ENCODE measurements around the gene PRKCB. TPM values are rescaled to one million over a fixed set of nuclear protein-coding genes. Genes with fewer than 3 reads are reported as not detected.
A peak's percentile ranks its signal among the peaks of the same experiment; 100 is the strongest.

Gene PRKCB
- total RNA-seq, 2 experiments from 2014 or later, result 56.3 to 57.9 TPM

DNA sequence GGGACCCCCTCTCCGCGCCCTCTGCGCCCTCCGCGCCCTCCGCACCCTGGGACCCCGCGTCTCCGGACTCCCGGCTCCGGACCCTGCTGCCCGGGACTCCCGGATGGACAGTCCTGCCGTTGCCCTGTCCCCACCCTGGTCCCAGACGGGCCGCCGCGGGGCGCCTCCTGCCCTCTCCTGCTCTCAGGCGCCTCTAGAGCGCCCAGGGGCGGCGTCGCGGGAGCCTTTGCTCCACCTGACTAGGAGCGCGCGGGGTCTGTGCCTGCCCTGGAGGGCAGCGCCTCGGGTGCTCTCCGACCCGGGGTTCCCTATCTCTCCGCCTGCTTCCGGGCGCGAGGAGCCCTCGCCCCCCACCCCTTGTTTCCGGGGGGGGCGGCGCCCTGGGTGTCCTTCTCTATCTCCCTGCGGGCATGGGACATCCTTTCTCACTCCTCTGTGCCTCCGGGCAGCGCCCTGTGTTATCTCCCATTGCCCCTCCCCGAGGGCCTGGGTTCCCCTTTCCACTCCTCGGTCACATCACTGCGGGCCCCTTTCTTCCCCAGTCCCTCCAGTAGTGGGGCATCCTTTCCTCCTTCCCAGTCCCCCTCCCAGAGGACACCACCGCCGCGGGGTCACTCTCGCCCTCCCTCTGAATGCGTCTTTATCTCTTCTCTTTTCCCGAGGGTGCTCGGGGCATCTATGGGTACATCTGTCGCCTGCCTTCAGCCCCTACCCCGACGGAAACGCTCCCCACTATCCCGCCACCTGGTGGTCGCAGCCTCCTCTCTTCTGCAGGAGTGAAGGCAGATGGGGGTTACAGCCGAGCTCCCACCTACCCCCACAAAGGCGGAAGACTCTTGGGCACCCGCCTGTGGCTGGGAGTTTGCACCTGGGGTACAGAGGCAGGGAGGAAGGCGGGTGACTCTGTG lies 875 bp downstream of the PRKCB start:
- ChIA-PET CTCF (interaction anchor here (0.6 to 1.2 kb wide), 6 partner anchors 9 to 200 kb away, joined by 3 to 5 read pairs (median 4); no protein-coding TSS in a partner anchor), POLR2A (interaction anchor here (0.7 to 1.2 kb wide), 2 partner anchors 22 to 257 kb away, joined by 3 to 4 read pairs; no protein-coding TSS in a partner anchor)
- peaks cover 2% of the 10 kb centered on the region for H3K27me3 Mint-ChIP-seq
- peak overlapping the region; percentile 94 for H3K4me3 Mint-ChIP-seq
- peaks cover 6% of the 10 kb centered on the region for H3K36me3 Mint-ChIP-seq
- peaks cover 65% of the 10 kb centered on the region for H3K4me1 Mint-ChIP-seq (ENCODE audit: low read depth)
- DNase-seq, result peak; percentile 61
- H3K9me3 Mint-ChIP-seq, result no peaks in the 10 kb centered on the region
- peak overlapping the region; percentile 83 for H3K27ac Mint-ChIP-seq
- intact Hi-C loops (cut with micrococcal nuclease), result no loop called here

DNA sequence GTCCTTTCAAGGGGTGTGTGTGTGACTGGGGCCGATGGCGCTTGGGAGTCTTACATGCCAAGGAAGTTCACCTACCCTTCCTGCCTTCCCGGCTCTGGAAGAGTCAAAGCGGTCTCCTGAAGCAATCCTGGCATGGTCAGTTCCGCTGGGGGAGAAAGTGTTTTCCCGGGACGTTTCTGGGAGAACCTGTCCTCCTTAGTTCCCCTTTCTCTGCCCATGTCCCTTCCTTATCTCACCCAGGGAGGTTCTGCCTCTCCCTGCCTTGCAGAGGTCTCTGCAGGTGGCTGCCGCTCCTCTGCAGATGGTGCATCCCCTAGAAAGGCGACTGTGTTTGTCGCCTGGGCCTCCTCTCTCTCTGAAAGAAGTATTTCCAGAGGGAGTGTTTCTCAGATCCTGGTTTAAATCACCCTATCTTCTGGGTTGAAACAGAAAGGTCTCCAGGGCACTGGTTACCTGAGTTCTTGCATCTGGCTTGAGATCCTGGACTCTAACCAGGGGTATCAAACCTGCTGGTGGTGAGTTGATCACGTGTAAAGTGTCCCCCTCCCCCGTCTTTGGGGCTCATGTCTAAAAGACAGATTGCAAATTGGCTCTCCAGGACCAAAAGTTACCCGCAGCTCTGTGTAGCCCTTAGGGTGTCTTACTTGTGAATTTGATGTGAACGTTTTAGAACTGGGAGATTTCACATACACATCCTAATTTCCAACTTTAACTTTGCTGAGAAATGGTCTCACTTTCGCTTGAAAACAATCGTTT lies 1.9 kb downstream of the PRKCB start:
- DNase-seq, result peak; percentile 34
- ChIA-PET CTCF (interaction anchor here (0.6 to 1.2 kb wide), 6 partner anchors 10 to 199 kb away, joined by 3 to 5 read pairs (median 4); no protein-coding TSS in a partner anchor), POLR2A (interaction anchor here (0.7 to 1.0 kb wide), 2 partner anchors 11 to 258 kb away, joined by 4 read pairs; no protein-coding TSS in a partner anchor)
- Mint-ChIP-seq H3K36me3 (peaks cover 9% of the 10 kb centered on the region), H3K9me3 (no peaks in the 10 kb centered on the region), H3K4me1 (ENCODE audit: low read depth) (peaks cover 73% of the 10 kb centered on the region), H3K4me3 (peak overlapping the region; percentile 94), H3K27ac (peak overlapping the region; percentile 11), H3K27me3 (peaks cover 2% of the 10 kb centered on the region)
- intact Hi-C loops (cut with micrococcal nuclease), result no loop called here

DNA sequence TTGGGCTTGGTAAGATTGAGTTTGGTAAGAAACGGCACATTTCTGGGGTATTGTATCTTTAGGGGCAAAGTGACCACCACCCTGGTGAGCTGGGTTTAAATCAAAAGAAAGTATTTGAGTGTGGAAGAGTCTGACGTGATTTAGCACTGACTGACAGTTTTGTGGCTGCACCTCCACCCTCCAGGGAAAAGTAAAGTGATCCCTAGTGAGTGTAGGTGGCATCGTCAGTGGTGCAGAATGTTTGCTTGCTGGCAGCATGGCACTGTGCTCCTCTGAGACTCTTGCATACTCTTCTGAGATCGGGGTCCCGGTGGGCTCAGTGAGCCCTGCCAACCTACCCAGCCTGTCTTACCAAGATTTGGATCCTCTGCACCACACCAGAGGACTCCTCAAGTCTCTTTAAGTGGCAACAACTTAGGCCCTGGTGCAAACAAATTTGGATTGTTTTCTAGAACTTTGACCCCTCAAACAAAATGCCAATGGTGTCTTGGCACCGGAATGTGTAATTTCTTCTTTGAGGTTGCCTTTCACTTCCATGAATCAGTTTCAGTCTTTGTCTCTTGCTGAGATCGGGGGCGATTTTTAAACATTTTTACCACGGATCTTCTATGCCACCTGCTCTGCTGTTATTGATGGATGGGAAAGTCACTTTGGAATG lies 2.8 kb downstream of the PRKCB start:
- H3K27ac Mint-ChIP-seq, result no peak overlapping the region

DNA sequence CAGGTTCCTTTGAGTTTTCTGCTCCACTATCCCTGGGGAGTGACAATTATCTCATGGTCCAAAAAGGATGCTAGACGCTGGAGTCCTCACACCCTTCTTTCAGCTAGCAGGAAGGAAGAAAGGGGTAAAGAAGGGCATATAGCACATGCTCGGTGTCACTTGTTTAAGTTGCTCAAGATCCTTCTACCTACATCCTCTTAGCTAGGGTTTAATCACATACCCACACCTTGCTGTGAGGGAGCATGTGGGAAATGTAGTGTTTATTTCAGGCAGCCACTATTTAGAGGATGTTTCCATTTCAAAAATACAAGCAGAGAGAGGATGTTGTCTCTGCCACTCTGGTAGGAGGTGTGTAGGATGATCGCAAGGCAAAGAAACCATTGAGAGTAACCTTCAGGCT lies 4.5 kb downstream of the PRKCB start:
- ChIA-PET CTCF (interaction anchor here (0.6 to 2.9 kb wide), 5 partner anchors 12 to 171 kb away, joined by 3 to 13 read pairs (median 4); no protein-coding TSS in a partner anchor), POLR2A (interaction anchor here (0.5 kb wide), 1 partner anchor 29 kb away, joined by 3 read pairs; no protein-coding TSS in a partner anchor)
- H3K27me3 Mint-ChIP-seq, result no peaks in the 10 kb centered on the region
- intact Hi-C loops (cut with micrococcal nuclease), result loop anchor here (5.0 to 10.0 kb wide), 5 partner anchors 312 to 884 kb away; partner anchors contain the start of gene TNRC6A
- peak overlapping the region; percentile 79 for H3K27ac Mint-ChIP-seq
- peaks cover 20% of the 10 kb centered on the region for H3K36me3 Mint-ChIP-seq
- peaks cover 77% of the 10 kb centered on the region for H3K4me1 Mint-ChIP-seq (ENCODE audit: low read depth)
- DNase-seq, result no peak
- no peaks in the 10 kb centered on the region for H3K9me3 Mint-ChIP-seq
- peak overlapping the region; percentile 40 for H3K4me3 Mint-ChIP-seq

More for the DNA sequence above, 2.8 kb downstream of the PRKCB start:
- intact Hi-C loops (cut with micrococcal nuclease), result no loop called here
- DNase-seq, result peak; percentile 23
- Mint-ChIP-seq H3K36me3 (peaks cover 9% of the 10 kb centered on the region), H3K27me3 (peaks cover 2% of the 10 kb centered on the region), H3K4me3 (peak overlapping the region; percentile 94), H3K9me3 (no peaks in the 10 kb centered on the region), H3K4me1 (ENCODE audit: low read depth) (peaks cover 79% of the 10 kb centered on the region)
- ChIA-PET CTCF (interaction anchor here (0.6 to 0.9 kb wide), 2 partner anchors 172 to 197 kb away, joined by 3 to 4 read pairs; no protein-coding TSS in a partner anchor), POLR2A (interaction anchor here (1.0 kb wide), 1 partner anchor 11 kb away, joined by 4 read pairs; no protein-coding TSS in a partner anchor)

DNA sequence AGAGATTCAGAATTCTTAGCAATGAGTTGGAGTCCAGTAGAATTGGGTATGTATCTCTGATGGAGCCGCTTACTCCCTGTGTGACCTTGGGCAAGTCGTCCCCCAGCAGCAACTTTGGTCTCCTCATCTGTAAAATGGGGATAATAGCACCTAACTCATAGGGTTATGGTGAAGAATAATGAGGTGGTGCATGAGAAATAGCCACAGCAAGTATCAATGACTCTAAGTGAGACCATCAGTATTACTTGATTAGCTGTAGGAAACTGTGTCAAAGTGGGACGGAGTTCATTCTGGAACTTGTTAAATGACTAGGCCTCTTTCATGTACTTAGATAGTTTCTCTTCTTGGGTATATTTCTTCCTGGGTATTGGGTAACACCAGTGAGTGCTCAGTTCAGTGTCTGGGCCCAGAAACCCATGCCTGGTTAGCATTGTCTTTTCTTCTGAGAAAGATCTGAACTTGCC lies 6.4 kb downstream of the PRKCB start:
- ChIA-PET POLR2A (interaction anchor here (0.6 to 3.2 kb wide), 7 partner anchors 15 to 157 kb away, joined by 3 to 14 read pairs (median 5); no protein-coding TSS in a partner anchor), CTCF (interaction anchor here (0.7 to 2.0 kb wide), 4 partner anchors 38 to 173 kb away, joined by 3 to 10 read pairs (median 4); no protein-coding TSS in a partner anchor)
- H3K9me3 Mint-ChIP-seq, result no peaks in the 10 kb centered on the region
- peaks cover 25% of the 10 kb centered on the region for H3K36me3 Mint-ChIP-seq
- no peaks in the 10 kb centered on the region for H3K27me3 Mint-ChIP-seq
- H3K27ac Mint-ChIP-seq, result peak overlapping the region; percentile 68
- intact Hi-C loops (cut with micrococcal nuclease), result loop anchor here (1.0 to 10.0 kb wide), 14 partner anchors 11 to 883 kb away; partner anchors contain the start of gene TNRC6A
- peak overlapping the region; percentile 14 for H3K4me3 Mint-ChIP-seq
- peak; percentile 71 for DNase-seq
- peaks cover 87% of the 10 kb centered on the region for H3K4me1 Mint-ChIP-seq (ENCODE audit: low read depth)

DNA sequence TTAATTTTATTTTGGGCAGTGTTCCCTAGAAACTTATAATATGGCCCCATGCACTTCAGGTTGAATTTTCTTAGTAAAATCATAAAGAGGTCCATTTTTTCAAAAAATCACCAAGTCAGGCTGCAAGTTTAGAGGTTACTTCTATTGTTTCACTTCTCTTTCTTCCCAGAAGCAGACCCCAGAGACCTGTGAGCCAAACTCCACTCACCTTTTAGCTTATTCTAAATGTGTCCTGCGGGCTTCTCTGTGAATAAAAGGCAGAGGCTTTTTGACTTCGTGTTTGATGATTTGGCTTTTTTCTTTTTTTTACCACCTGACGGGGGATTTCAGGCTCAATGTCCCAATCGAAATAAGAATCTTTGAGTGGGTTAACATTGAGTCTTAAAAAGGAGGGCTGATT lies 7.4 kb downstream of the PRKCB start:
- Mint-ChIP-seq H3K4me3 (peak overlapping the region; percentile 3), H3K36me3 (peaks cover 23% of the 10 kb centered on the region), H3K4me1 (ENCODE audit: low read depth) (peaks cover 87% of the 10 kb centered on the region), H3K27ac (peak overlapping the region; percentile 68), H3K27me3 (no peaks in the 10 kb centered on the region), H3K9me3 (no peaks in the 10 kb centered on the region)
- DNase-seq, result no peak
- CTCF ChIA-PET, result interaction anchor here (0.9 to 2.0 kb wide), 3 partner anchors 10 to 167 kb away, joined by 3 to 10 read pairs (median 5); no protein-coding TSS in a partner anchor
- intact Hi-C loops (cut with micrococcal nuclease), result loop anchor here (2.0 to 10.0 kb wide), 9 partner anchors 40 to 882 kb away; partner anchors contain the start of gene TNRC6A
- POLR2A ChIA-PET, result interaction anchor here (0.6 to 3.2 kb wide), 7 partner anchors 16 to 156 kb away, joined by 3 to 14 read pairs (median 5); no protein-coding TSS in a partner anchor

DNA sequence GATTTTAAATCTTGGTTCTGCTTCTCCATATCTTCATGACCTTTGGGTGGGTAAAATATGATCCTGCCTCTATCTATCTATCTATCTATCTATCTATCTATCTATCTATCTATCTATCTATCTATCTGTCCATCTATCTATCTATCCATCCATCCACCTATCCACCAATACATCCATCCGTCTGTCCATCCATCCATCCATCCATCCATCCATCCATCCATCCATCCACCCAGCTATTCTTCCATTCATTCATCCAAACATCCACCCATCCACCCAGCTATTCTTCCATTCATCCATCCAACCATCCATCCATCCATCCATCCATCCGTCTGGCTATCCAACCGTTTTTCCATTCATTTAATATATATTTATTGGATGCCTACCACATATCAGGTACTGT lies 11.5 kb downstream of the PRKCB start:
- Mint-ChIP-seq H3K9me3 (peaks cover 4% of the 10 kb centered on the region), H3K27me3 (no peaks in the 10 kb centered on the region), H3K4me3 (no peak overlapping the region), H3K27ac (no peak overlapping the region), H3K4me1 (ENCODE audit: low read depth) (peaks cover 84% of the 10 kb centered on the region), H3K36me3 (peaks cover 23% of the 10 kb centered on the region)
- intact Hi-C loops (cut with micrococcal nuclease), result loop anchor here (10.0 kb wide), 2 partner anchors 818 to 878 kb away; partner anchors contain the start of gene TNRC6A
- ChIA-PET CTCF (interaction anchor here (0.7 kb wide), 1 partner anchor 14 kb away, joined by 3 read pairs; no protein-coding TSS in a partner anchor), POLR2A (no interaction called here)
- no peak for DNase-seq

DNA sequence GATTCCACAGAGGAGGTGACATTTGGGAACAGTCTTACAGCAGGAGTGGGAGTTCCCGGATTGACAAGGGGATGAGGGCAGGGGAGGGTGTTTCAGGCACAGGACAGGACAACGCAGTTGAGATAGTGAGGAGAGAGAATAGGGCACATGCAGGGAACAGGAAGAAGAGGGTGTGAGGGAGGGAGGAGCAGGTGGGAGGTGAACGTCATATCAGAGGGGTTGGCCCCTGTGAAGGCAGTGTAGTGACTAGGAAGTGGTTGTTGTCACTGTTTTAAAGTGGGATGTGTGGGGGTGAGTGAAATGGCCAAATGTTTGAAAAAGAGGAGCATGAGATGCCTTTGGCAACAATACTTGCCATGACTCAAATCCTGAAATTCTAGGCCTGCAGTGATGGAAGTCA lies 12.2 kb downstream of the PRKCB start:
- peaks cover 27% of the 10 kb centered on the region for H3K36me3 Mint-ChIP-seq
- peaks cover 85% of the 10 kb centered on the region for H3K4me1 Mint-ChIP-seq (ENCODE audit: low read depth)
- H3K27me3 Mint-ChIP-seq, result no peaks in the 10 kb centered on the region
- peak overlapping the region; percentile 81 for H3K27ac Mint-ChIP-seq
- peak overlapping the region; percentile 2 for H3K4me3 Mint-ChIP-seq
- peak; percentile 78 for DNase-seq
- H3K9me3 Mint-ChIP-seq, result peaks cover 6% of the 10 kb centered on the region
- POLR2A ChIA-PET, result no interaction called here
- intact Hi-C loops (cut with micrococcal nuclease), result loop anchor here (10.0 kb wide), 2 partner anchors 817 to 877 kb away; partner anchors contain the start of gene TNRC6A
- CTCF ChIA-PET, result no interaction called here

DNA sequence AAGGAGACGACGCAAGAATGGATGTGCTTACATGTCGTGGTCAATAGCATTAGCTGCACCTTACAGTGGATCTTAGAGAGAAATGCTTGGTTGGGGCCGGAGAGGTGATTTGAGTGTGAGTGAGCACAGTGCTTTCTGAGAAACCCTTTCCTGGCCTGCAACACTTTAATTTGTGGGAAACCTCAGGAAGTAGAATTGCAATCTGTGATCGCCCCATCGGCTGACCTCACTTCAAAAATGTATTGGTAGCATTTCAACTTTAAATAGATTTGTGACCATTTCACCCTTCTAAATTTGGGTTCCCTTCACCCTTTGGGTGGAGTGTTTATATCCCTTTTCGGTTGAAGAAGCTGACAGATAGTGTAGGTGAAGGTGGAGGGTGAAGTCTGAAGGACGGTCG lies 13.2 kb downstream of the PRKCB start:
- Mint-ChIP-seq H3K36me3 (peaks cover 30% of the 10 kb centered on the region), H3K4me3 (no peak overlapping the region)
- POLR2A ChIA-PET, result no interaction called here

DNA sequence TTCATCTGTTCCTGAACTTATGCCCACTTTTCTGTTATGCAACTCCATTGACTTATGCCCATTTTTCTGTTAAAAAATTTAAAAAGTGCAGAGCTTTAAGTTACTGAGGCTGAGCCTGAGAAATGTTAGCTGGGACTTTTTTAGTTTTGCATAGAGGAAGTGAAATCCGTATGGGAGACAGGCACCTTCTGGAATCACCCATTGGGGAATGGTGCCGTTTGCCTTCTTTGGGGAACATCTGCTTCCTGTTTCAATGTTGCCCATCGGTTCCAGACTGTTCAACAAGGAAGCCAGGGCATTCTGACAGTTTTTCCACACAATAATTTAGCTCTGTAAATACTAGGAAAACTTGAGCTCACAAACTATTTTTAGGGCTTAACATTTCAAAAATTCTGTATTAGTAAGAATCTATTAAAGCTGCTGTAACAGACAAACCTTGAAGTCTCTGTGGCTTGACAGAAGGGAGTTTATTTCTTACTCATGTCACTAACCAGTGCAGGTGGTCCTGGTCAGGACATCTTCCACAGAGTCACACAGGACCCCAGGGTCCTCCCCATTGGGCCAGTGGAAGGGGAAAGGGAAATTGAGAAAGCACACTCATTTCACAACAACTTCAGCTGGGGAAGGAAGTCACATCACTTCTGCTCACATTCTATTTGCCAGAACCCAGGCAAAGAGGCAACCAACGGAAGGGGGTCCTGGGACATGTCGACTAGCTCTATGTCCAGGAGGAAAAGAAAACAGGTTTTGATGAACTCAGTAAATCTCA lies 17.2 kb downstream of the PRKCB start:
- peaks cover 9% of the 10 kb centered on the region for H3K9me3 Mint-ChIP-seq
- H3K4me3 Mint-ChIP-seq, result no peak overlapping the region
- no peak overlapping the region for H3K27ac Mint-ChIP-seq
- POLR2A ChIA-PET, result no interaction called here
- H3K27me3 Mint-ChIP-seq, result no peaks in the 10 kb centered on the region
- intact Hi-C loops (cut with micrococcal nuclease), result loop anchor here (1.0 kb wide), 2 partner anchors 10 to 11 kb away; no protein-coding TSS in a partner anchor
- DNase-seq, result no peak
- H3K36me3 Mint-ChIP-seq, result peaks cover 19% of the 10 kb centered on the region
- CTCF ChIA-PET, result interaction anchor here (1.0 to 2.2 kb wide), 2 partner anchors 10 to 157 kb away, joined by 5 to 8 read pairs; no protein-coding TSS in a partner anchor
- peaks cover 87% of the 10 kb centered on the region for H3K4me1 Mint-ChIP-seq (ENCODE audit: low read depth)

More for the DNA sequence above, 13.2 kb downstream of the PRKCB start:
- no peak for DNase-seq
- peaks cover 87% of the 10 kb centered on the region for H3K4me1 Mint-ChIP-seq (ENCODE audit: low read depth)
- H3K27ac Mint-ChIP-seq, result peak overlapping the region; percentile 81
- CTCF ChIA-PET, result no interaction called here
- intact Hi-C loops (cut with micrococcal nuclease), result loop anchor here (10.0 kb wide), 2 partner anchors 816 to 876 kb away; partner anchors contain the start of gene TNRC6A
- H3K27me3 Mint-ChIP-seq, result no peaks in the 10 kb centered on the region
- peaks cover 9% of the 10 kb centered on the region for H3K9me3 Mint-ChIP-seq

Data from activated CD4-positive, alpha-beta memory T cell treated with anti-CD3 and anti-CD28 coated beads for 36 hours (primary cell).